K562 (cell line): ENCODE data around the gene ANKRD13B. TPM values are rescaled to one million over a fixed set of nuclear protein-coding genes. Genes with fewer than 3 reads are reported as not detected.

Experiments used
- ARNT ChIP-seq, 2 experiments: fragments of 450-650 bp; IDR thresholded peaks; 2 replicates each; pipeline ENCODE4 v1.6.1; 2016; ENCODE audit warnings: mild to moderate bottlenecking in 1 of 2
- CEBPB ChIP-seq: fragments of 450-650 bp; IDR thresholded peaks from 2 replicates; pipeline ENCODE4 v1.6.1; 2016; ENCODE audit warnings: missing genetic modification characterization, missing compliant biosample characterization
- HDAC6 ChIP-seq: IDR thresholded peaks from 2 replicates; pipeline ENCODE4 v1.6.1; 2012; ENCODE audit warnings: low read depth, mild to moderate bottlenecking, control low read depth, inconsistent platforms, low read length, moderate library complexity
- MTF1 ChIP-seq: fragments of 250-450 bp; sonication (Bioruptor Pico); IDR thresholded peaks from 2 replicates; pipeline ENCODE4 v1.9.0; 2021; ENCODE audit warnings: moderate library complexity, mild to moderate bottlenecking, inconsistent platforms, borderline replicate concordance
- NR2F6 ChIP-seq: fragments of 450-650 bp; formaldehyde crosslinking; IDR thresholded peaks from 2 replicates; pipeline ENCODE4 v1.4.0; 2020; ENCODE audit warnings: mild to moderate bottlenecking
- RHOXF2B ChIP-seq: fragments of 250-450 bp; sonication (Bioruptor Pico); conservative IDR thresholded peaks from 2 replicates; pipeline ENCODE4 v1.5.1; 2021
- SAFB2 ChIP-seq: fragments of 200-400 bp; formaldehyde crosslinking; IDR thresholded peaks from 2 replicates; pipeline ENCODE4 v1.6.1; 2018; ENCODE audit warnings: borderline replicate concordance, low read length, low read depth, moderate library complexity; ENCODE audit not compliant: severe bottlenecking
- SP1 ChIP-seq: sonication (generic); formaldehyde crosslinking; IDR thresholded peaks from 2 replicates; pipeline ENCODE4 v1.8.1; 2022; ENCODE audit warnings: mild to moderate bottlenecking, missing genetic modification reagents
- SREBF2 ChIP-seq: sonication (generic); formaldehyde crosslinking; IDR thresholded peaks from 2 replicates; pipeline ENCODE4 v1.4.0; 2020; ENCODE audit warnings: mild to moderate bottlenecking, missing genetic modification reagents
- ZBTB7A ChIP-seq: IDR thresholded peaks from 2 replicates; pipeline ENCODE4 v1.6.1; 2011; ENCODE audit warnings: low read depth, mild to moderate bottlenecking, low read length, moderate library complexity, borderline replicate concordance; ENCODE audit not compliant: control insufficient read depth
- ZNF140 ChIP-seq: fragments of 250-450 bp; sonication (Bioruptor Pico); IDR thresholded peaks from 2 replicates; pipeline ENCODE4 v1.8.0; 2021; ENCODE audit warnings: moderate library complexity, mild to moderate bottlenecking, inconsistent platforms
- ZNF232 ChIP-seq: sonication (generic); formaldehyde crosslinking; IDR thresholded peaks from 2 replicates; pipeline ENCODE4 v1.8.0; 2022; ENCODE audit warnings: mild to moderate bottlenecking, missing genetic modification reagents
- ZNF263 ChIP-seq: sonication (generic); formaldehyde crosslinking; IDR thresholded peaks from 2 replicates; pipeline ENCODE4 v1.8.0; 2022; ENCODE audit warnings: mild to moderate bottlenecking, missing genetic modification reagents, borderline replicate concordance
- ZNF41 ChIP-seq: fragments of 250-450 bp; sonication (Bioruptor Pico); conservative IDR thresholded peaks from 2 replicates; pipeline ENCODE4 v1.4.0; 2020; ENCODE audit warnings: mild to moderate bottlenecking
- ZNF584 ChIP-seq: fragments of 200-800 bp; sonication (Bioruptor generic); IDR thresholded peaks from 2 replicates; pipeline ENCODE4 v1.6.1; 2016; ENCODE audit warnings: low read depth, mild to moderate bottlenecking, missing genetic modification characterization, missing compliant biosample characterization
- polyA plus RNA-seq, 8 experiments: library from polyadenylated mRNA; depleted of rRNA in 4 of 8; stranded (reverse) in 5 of 8; unstranded in 3 of 8; fragments of >200 nt; fragmentation: Nextera tagmentation in 2 of 8; fragmentation: Illumina TruSeq in 1 of 8; extraction: Ambion mirVana in 2 of 8; extraction: Trizol in 1 of 8; gene quantifications; 2 replicates each; pipeline versions ENCODE4 v1.2.1 to v1.2.3, GENCODE V29; 2011 to 2014; ENCODE audit warnings: inconsistent platforms in 1 of 8, missing spikeins in 1 of 8
- total RNA-seq, 7 experiments: library from RNA; depleted of rRNA in 6 of 7; stranded (reverse); fragments of >200 nt in 6 of 7; fragmentation: Illumina TruSeq in 2 of 7; extraction: Trizol in 2 of 7; gene quantifications; 2 replicates each; pipeline versions ENCODE4 v1.2.1 to v1.2.3, GENCODE V29; 2011 to 2021; ENCODE audit warnings: low replicate concordance in 1 of 7
- TF ChIP-seq, protein P1 (sequence below): fragments of 450-650 bp; IDR thresholded peaks from 2 replicates; pipeline ENCODE4 v1.7.0; 2016; ENCODE audit warnings: borderline replicate concordance
- TF ChIP-seq, protein P2 (sequence below): fragments of 250-450 bp; sonication (Bioruptor Pico); IDR thresholded peaks from 2 replicates; pipeline ENCODE4 v1.5.0; 2020; ENCODE audit warnings: mild to moderate bottlenecking, borderline replicate concordance
- TF ChIP-seq, protein P3 (sequence below), 2 experiments: fragments of 250-450 bp in 1 of 2; fragments of 450-650 bp in 1 of 2; sonication (Bioruptor Pico) in 1 of 2; IDR thresholded peaks; 2 replicates each; pipeline versions ENCODE4 v1.6.1 to v1.8.0; 2016 to 2021; ENCODE audit warnings: mild to moderate bottlenecking in 2 of 2, moderate library complexity in 2 of 2, missing compliant biosample characterization in 1 of 2, missing genetic modification characterization in 1 of 2
- TF ChIP-seq, protein P4 (sequence below): IDR thresholded peaks from 2 replicates; pipeline ENCODE4 v1.6.1; 2014; ENCODE audit warnings: antibody characterized with exemption

ANKRD13B gene
- total and polyA plus RNA-seq, 9 of the 15 experiments (the other 6 are each of a cell fraction or from before 2014, with no cell fraction given) = 0.15 to 28.1 (median 4.6) TPM

DNA sequence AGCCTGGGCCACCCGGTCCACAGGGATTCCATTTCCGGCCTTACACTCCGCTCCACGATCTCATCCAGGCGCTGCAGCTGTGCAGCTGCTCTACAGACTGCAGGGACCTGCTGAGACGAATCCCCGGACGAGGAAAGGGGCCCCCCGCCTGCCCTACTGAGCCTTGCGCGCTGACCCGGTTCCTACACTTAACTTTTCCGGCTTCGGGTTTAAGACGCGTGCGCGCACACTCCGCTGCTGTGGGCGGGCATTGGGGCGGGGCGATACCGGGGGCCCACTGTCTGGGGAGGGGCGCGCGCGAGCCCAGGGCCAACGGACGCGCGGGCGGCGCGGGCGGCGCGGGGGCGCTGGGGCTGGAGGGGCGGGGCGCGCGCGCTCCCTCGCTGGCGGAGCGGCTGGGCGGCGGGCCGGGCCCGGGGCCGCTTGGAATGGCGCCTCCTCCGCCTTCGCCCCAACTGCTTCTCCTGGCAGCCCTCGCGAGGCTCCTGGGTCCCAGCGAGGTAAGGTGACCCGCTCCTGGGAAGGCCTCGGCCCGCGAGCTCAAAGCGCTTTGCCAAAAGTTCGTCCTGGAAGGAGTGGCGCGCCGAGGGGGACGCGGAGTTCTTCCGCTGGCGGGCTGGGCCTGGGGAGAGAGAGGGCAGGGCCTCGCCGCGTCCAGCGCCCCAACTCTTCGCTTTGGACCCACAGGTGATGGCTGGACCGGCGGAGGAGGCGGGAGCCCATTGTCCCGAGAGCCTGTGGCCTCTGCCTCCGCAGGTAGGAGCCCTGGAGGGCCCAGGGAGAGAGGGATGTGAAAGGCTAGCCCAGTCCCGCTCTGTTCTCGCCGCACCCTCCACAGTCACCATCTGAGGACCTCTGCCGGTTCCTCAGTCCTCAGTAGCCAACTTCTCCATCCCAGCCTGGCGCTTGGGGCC is 24.3 kb upstream of the ANKRD13B start, which contains the start of gene TP53I13 (continued):
- no peak for TF ChIP-seq SREBF2 (CRISPR knock-in tag)
- TF ChIP-seq SAFB2 = no peak
- no peak for TF ChIP-seq NR2F6 (CRISPR knock-in tag)
- TF ChIP-seq SP1 (CRISPR knock-in tag) = no peak
- TF ChIP-seq, protein P1, sequence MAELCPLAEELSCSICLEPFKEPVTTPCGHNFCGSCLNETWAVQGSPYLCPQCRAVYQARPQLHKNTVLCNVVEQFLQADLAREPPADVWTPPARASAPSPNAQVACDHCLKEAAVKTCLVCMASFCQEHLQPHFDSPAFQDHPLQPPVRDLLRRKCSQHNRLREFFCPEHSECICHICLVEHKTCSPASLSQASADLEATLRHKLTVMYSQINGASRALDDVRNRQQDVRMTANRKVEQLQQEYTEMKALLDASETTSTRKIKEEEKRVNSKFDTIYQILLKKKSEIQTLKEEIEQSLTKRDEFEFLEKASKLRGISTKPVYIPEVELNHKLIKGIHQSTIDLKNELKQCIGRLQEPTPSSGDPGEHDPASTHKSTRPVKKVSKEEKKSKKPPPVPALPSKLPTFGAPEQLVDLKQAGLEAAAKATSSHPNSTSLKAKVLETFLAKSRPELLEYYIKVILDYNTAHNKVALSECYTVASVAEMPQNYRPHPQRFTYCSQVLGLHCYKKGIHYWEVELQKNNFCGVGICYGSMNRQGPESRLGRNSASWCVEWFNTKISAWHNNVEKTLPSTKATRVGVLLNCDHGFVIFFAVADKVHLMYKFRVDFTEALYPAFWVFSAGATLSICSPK = no peak
- TF ChIP-seq, protein P2, sequence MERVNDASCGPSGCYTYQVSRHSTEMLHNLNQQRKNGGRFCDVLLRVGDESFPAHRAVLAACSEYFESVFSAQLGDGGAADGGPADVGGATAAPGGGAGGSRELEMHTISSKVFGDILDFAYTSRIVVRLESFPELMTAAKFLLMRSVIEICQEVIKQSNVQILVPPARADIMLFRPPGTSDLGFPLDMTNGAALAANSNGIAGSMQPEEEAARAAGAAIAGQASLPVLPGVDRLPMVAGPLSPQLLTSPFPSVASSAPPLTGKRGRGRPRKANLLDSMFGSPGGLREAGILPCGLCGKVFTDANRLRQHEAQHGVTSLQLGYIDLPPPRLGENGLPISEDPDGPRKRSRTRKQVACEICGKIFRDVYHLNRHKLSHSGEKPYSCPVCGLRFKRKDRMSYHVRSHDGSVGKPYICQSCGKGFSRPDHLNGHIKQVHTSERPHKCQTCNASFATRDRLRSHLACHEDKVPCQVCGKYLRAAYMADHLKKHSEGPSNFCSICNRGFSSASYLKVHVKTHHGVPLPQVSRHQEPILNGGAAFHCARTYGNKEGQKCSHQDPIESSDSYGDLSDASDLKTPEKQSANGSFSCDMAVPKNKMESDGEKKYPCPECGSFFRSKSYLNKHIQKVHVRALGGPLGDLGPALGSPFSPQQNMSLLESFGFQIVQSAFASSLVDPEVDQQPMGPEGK (CRISPR knock-in tag) = no peak
- TF ChIP-seq HDAC6 = no peak; the same call in 1 of the 2 replicates
- TF ChIP-seq ZNF140 (CRISPR knock-in tag) = no peak
- no peak for TF ChIP-seq ZNF263
- TF ChIP-seq ZBTB7A = peak; percentile 61; the same call in 1 of the 2 replicates
- TF ChIP-seq RHOXF2B = no peak
- no peak for TF ChIP-seq ZNF41 (CRISPR knock-in tag)
- no peak for TF ChIP-seq ZNF584
- TF ChIP-seq MTF1 (CRISPR knock-in tag) = no peak
- TF ChIP-seq, protein P3, sequence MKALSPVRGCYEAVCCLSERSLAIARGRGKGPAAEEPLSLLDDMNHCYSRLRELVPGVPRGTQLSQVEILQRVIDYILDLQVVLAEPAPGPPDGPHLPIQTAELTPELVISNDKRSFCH (CRISPR knock-in tag; IDR thresholded peaks at IDR 0.05) = no peak
- TF ChIP-seq, protein P3 (tag; IDR thresholded peaks at IDR 0.05) = no peak
- TF ChIP-seq CEBPB (tag) = no peak
- TF ChIP-seq ARNT (IDR thresholded peaks at IDR 0.05) = no peak
- TF ChIP-seq, protein P4, sequence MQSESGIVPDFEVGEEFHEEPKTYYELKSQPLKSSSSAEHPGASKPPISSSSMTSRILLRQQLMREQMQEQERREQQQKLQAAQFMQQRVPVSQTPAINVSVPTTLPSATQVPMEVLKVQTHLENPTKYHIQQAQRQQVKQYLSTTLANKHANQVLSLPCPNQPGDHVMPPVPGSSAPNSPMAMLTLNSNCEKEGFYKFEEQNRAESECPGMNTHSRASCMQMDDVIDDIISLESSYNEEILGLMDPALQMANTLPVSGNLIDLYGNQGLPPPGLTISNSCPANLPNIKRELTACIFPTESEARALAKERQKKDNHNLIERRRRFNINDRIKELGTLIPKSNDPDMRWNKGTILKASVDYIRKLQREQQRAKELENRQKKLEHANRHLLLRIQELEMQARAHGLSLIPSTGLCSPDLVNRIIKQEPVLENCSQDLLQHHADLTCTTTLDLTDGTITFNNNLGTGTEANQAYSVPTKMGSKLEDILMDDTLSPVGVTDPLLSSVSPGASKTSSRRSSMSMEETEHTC = no peak
- TF ChIP-seq ZNF232 = no peak
